ENCODE data around the gene IL11. TPM values are rescaled to one million over a fixed set of nuclear protein-coding genes. Genes with fewer than 3 reads are reported as not detected.

IL11 gene
- total RNA-seq, 2 experiments from 2014 or later: 0.50 to 0.68 TPM

GRCh38 chr19:55347442-55348009, 22.7 kb downstream of the IL11 start:
- H3K36me3 Mint-ChIP-seq: peaks cover 2% of the 10 kb centered on the region
- CTCF ChIA-PET: interaction anchor here (1.3 kb wide), 1 partner anchor 46 kb away, joined by 3 read pairs; no protein-coding TSS in a partner anchor
- no peak overlapping the region for H3K27ac Mint-ChIP-seq
- no peaks in the 10 kb centered on the region for H3K9me3 Mint-ChIP-seq (ENCODE audit: low read depth)
- ATAC-seq (no peak), DNase-seq (no peak)
- no peak overlapping the region for H3K4me3 Mint-ChIP-seq
- H3K27me3 Mint-ChIP-seq: peaks cover 15% of the 10 kb centered on the region
- H3K4me1 Mint-ChIP-seq: peaks cover 17% of the 10 kb centered on the region

GRCh38 chr19:55346725-55347441, 23.4 kb downstream of the IL11 start:
- DNase-seq (no peak), ATAC-seq (no peak)
- peaks cover 8% of the 10 kb centered on the region for H3K27me3 Mint-ChIP-seq
- CTCF ChIA-PET: interaction anchor here (1.3 kb wide), 1 partner anchor 45 kb away, joined by 3 read pairs; no protein-coding TSS in a partner anchor
- H3K9me3 Mint-ChIP-seq (ENCODE audit: low read depth): no peaks in the 10 kb centered on the region
- no peak overlapping the region for H3K4me3 Mint-ChIP-seq
- no peak overlapping the region for H3K27ac Mint-ChIP-seq
- peaks cover 2% of the 10 kb centered on the region for H3K36me3 Mint-ChIP-seq
- H3K4me1 Mint-ChIP-seq: peaks cover 12% of the 10 kb centered on the region

DNA sequence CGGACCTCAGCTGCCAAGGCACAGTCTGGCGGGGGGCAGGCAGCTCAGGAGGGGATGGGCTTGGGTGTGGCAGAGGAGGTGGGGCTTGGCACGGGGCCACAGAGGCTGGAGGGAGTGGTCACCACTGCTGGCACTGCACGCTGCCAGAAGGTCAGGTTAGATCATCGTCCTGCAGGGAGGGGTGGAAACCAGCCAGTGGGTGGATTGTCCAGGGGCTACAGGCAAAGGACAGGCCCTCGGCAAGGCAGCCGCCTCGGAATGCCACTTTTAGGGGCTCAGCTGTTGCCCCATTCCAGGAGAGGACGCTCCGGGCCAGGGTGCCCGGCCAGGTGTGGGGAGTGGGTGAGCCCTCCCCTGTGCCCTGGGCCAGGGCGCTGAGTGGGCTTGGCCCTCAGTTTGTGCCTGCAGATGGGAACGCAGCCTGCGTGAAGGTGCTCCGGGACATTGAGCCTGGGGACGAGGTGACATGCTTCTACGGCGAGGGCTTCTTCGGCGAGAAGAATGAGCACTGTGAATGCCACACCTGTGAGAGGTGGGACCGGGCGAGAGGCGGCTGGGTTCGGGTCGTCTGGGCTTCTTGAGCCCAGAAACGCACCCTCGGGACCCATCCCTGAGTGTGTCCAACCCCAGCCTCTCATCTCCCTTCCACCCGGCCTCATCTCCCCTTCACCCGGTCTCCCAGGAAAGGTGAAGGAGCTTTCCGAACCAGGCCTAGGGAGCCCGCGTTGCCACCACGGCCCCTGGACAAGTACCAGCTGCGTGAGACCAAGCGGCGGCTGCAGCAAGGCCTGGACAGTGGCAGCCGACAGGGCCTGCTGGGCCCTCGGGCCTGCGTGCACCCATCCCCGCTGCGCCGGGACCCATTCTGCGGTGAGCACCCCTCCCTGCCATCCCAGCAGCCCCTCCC, 24.2 kb downstream of the IL11 start:
- Mint-ChIP-seq H3K9me3 (ENCODE audit: low read depth) (no peaks in the 10 kb centered on the region), H3K4me1 (peaks cover 10% of the 10 kb centered on the region), H3K4me3 (no peak overlapping the region), H3K27me3 (peaks cover 1% of the 10 kb centered on the region), H3K27ac (no peak overlapping the region), H3K36me3 (peaks cover 2% of the 10 kb centered on the region)
- CTCF ChIA-PET: interaction anchor here (1.3 kb wide), 1 partner anchor 44 kb away, joined by 3 read pairs; no protein-coding TSS in a partner anchor
- no peak for ATAC-seq
- no peak for DNase-seq

- H3K36me3 Mint-ChIP-seq: peaks cover 2% of the 10 kb centered on the region
- H3K9me3 Mint-ChIP-seq (ENCODE audit: low read depth): no peaks in the 10 kb centered on the region
- H3K27ac Mint-ChIP-seq: no peak overlapping the region
- CTCF ChIA-PET: no interaction called here
- H3K4me1 Mint-ChIP-seq: peaks cover 9% of the 10 kb centered on the region
- H3K4me3 Mint-ChIP-seq: no peak overlapping the region
- ATAC-seq: no peak
- no peak for DNase-seq
- no peaks in the 10 kb centered on the region for H3K27me3 Mint-ChIP-seq
Observed at GRCh38 chr19:55345101-55345817, 25.0 kb downstream of the IL11 start.

DNA sequence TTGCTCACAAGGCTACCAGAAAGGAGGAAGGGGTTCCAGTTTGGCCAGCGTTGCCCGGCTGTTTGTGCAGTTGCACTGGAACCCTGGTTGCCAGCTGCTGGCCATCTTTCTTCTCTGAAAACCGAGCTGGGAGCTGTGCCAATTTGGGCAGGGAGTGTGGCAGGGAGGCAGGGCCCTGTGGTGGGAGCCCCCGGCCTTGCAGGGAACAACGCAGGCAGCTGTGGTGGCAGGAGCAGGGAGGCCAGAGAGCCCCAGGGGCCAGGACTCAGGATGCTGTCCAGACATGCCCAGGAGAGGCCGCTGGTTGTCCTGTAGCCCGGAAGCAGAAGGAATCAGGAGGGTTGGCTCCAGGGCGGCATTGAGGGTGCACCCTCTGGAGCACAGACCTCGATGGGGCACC, 25.8 kb downstream of the IL11 start:
- Mint-ChIP-seq H3K9me3 (ENCODE audit: low read depth) (no peaks in the 10 kb centered on the region), H3K4me1 (peaks cover 9% of the 10 kb centered on the region), H3K27ac (no peak overlapping the region), H3K36me3 (peaks cover 3% of the 10 kb centered on the region), H3K4me3 (no peak overlapping the region), H3K27me3 (no peaks in the 10 kb centered on the region)
- DNase-seq (no peak), ATAC-seq (no peak)
- CTCF ChIA-PET: no interaction called here

- Mint-ChIP-seq H3K9me3 (ENCODE audit: low read depth) (no peaks in the 10 kb centered on the region), H3K36me3 (peaks cover 3% of the 10 kb centered on the region), H3K4me1 (peaks cover 17% of the 10 kb centered on the region), H3K4me3 (peak overlapping the region; percentile 73), H3K27me3 (peaks cover 4% of the 10 kb centered on the region), H3K27ac (peak overlapping the region; percentile 43)
- DNase-seq (no peak), ATAC-seq (no peak)
- CTCF ChIA-PET: interaction anchor here (0.8 to 1.4 kb wide), 3 partner anchors 41 to 201 kb away, joined by 3 to 5 read pairs (median 3); no protein-coding TSS in a partner anchor
Observed at GRCh38 chr19:55341595-55342531, 28.4 kb downstream of the IL11 start.

GRCh38 chr19:55341171-55341588, 29.1 kb downstream of the IL11 start:
- Mint-ChIP-seq H3K4me3 (peak overlapping the region; percentile 73), H3K27ac (peak overlapping the region; percentile 89), H3K27me3 (peaks cover 10% of the 10 kb centered on the region), H3K36me3 (peaks cover 3% of the 10 kb centered on the region), H3K4me1 (peaks cover 17% of the 10 kb centered on the region), H3K9me3 (ENCODE audit: low read depth) (no peaks in the 10 kb centered on the region)
- no peak for ATAC-seq
- DNase-seq: peak; percentile 75
- CTCF ChIA-PET: interaction anchor here (0.6 to 1.4 kb wide), 5 partner anchors 11 to 200 kb away, joined by 3 to 5 read pairs (median 3); no protein-coding TSS in a partner anchor

DNA sequence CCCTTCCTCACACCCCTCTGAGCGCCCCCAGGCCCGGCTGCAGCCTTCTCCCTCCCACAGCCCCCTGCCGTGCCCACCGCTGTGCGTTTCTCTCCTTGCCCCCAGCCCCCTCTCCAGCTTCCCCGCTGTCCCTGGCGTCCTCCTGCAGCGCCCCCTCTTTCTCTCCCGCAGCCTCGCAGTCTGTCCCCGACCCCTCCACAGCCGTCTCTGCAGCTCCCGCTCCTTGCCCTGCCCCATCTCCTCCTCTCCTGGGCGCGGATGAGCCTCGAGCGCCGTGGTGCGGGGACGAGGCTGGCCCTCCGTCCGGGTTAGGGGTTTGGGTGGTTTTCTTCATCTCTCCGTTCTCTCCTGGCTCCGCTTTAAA, 29.5 kb downstream of the IL11 start:
- peak overlapping the region; percentile 89 for H3K27ac Mint-ChIP-seq
- peaks cover 3% of the 10 kb centered on the region for H3K36me3 Mint-ChIP-seq
- ATAC-seq (no peak), DNase-seq (peak; percentile 53)
- H3K4me3 Mint-ChIP-seq: peak overlapping the region; percentile 73
- peaks cover 12% of the 10 kb centered on the region for H3K27me3 Mint-ChIP-seq
- no peaks in the 10 kb centered on the region for H3K9me3 Mint-ChIP-seq (ENCODE audit: low read depth)
- CTCF ChIA-PET: interaction anchor here (0.6 to 1.4 kb wide), 5 partner anchors 11 to 199 kb away, joined by 3 to 5 read pairs (median 3); no protein-coding TSS in a partner anchor
- peaks cover 17% of the 10 kb centered on the region for H3K4me1 Mint-ChIP-seq

DNA sequence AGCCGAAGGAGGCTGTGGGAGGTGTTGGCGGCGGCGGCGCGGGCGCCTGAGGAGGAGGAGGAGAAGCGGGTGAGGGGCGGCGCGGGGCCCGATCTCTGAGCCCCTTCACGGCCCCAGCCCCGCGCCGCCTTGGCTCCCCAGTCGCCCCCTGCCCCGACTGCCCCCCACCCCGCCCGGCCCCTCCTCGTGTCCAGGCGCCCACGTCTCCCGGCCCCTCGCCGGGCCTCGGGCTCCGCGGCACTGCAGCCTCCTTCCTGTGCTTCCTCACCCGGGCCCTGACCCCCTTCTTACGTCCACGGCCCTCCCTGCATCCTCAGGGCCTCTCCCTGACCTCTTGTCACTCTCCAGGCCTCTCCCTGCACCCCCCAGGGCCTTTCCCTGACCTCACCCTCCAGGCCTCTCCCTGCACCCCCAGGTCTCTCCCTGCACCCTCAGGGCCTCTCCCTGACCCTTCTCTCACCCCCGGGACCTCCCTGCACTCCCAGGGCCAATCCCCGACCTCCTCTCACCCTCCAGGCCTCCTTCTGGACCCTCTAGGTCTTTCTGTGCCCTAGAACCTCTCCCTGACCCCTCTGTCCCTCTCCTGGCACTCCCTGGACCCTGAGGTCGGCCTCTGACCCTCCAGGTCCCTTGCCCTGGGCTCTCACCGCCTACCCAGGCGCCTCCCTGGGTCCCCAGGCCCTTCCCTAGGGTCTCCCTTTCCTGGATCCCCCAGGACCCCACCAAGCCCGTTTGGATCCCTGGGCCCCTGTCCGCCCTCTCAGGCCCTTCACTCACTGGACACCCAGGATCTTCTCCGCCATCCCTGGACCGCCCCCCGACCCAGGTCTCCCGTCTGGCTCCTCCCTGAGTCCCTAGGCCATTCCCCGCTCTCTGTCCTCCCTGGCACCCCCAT, 30.1 kb downstream of the IL11 start:
- CTCF ChIA-PET: interaction anchor here (0.9 to 3.8 kb wide), 20 partner anchors 10 to 199 kb away, joined by 3 to 45 read pairs (median 4); partner anchors contain the start of genes PPP6R1, TMEM238 and UBE2S
- no peaks in the 10 kb centered on the region for H3K9me3 Mint-ChIP-seq (ENCODE audit: low read depth)
- peak overlapping the region; percentile 90 for H3K27ac Mint-ChIP-seq
- peak; percentile 58 for DNase-seq
- ATAC-seq: no peak
- H3K4me3 Mint-ChIP-seq: peak overlapping the region; percentile 73
- peaks cover 17% of the 10 kb centered on the region for H3K4me1 Mint-ChIP-seq
- peaks cover 3% of the 10 kb centered on the region for H3K36me3 Mint-ChIP-seq
- H3K27me3 Mint-ChIP-seq: peaks cover 12% of the 10 kb centered on the region

DNA sequence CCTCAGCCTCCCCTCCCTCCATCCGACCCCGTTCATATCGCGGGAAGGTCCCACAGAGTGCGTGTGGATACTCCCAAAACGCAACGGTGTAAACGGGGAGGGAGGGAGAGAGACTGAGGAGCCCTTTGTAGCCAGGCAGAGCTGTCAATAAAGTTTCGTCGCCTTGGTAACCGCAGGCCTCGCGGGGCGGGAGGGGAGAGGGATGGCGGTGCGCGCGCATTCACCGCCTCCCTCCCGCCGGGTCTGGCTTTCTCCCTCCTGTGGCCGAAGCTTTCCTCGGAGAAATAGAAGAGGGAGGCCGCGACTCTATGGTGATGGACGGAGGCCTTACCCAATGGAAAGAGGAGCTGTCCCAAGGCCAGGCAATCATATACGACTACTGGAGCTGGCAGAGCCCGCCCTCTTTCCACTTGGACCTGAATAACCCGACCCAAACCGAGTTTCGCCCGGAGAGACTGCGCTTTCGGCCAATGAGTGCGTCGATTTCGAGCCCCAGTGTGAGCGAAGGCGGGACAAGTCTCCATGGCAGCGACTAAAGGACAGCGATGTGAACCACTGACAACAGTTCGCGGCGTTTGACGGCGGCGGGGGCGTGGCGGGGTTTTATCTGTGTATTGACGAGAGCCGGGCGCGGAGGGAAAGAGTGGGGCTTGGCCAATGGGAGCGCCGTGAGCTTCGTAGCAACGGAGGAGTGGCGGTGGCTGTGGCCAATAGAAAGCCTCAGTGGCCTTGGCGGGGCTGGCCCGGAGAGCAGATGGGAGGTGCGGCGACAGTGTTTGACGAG, 31.0 kb downstream of the IL11 start, which contains the start of gene KMT5C:
Gene KMT5C, plus strand, starts transcription at position 772 of the 784 bp plus-strand sequence. CDS start 2,061 bp downstream, outside the sequence.
- Mint-ChIP-seq H3K27ac (peak within 1 kb of the TSS; percentile 90), H3K4me3 (peak within 1 kb of the TSS; percentile 73), H3K27me3 (peaks cover 14% of the 10 kb centered on the region), H3K36me3 (peaks cover 3% of the 10 kb centered on the region), H3K9me3 (ENCODE audit: low read depth) (no peaks in the 10 kb centered on the region), H3K4me1 (peaks cover 17% of the 10 kb centered on the region)
- ATAC-seq: peak; percentile 87
- peak; percentile 100 for DNase-seq
- CTCF ChIA-PET: interaction anchor here (0.6 to 3.8 kb wide), 21 partner anchors 11 to 314 kb away, joined by 3 to 45 read pairs (median 4); partner anchors contain the start of genes HSPBP1, PPP6R1, TMEM238 and UBE2S
